CD4-positive, alpha-beta T cell treated with Interleukin-12 subunit alpha and Interleukin-12 subunit beta, for 1 hour (primary cell): ENCODE results near the gene NANOS2.
A peak's percentile ranks its signal among the peaks of the same experiment; 100 is the strongest.

Experiments
- DNase-seq: peaks from one replicate; pipeline ENCODE4 v3.0.0-alpha.2; 2020

The NANOS2 gene

DNA sequence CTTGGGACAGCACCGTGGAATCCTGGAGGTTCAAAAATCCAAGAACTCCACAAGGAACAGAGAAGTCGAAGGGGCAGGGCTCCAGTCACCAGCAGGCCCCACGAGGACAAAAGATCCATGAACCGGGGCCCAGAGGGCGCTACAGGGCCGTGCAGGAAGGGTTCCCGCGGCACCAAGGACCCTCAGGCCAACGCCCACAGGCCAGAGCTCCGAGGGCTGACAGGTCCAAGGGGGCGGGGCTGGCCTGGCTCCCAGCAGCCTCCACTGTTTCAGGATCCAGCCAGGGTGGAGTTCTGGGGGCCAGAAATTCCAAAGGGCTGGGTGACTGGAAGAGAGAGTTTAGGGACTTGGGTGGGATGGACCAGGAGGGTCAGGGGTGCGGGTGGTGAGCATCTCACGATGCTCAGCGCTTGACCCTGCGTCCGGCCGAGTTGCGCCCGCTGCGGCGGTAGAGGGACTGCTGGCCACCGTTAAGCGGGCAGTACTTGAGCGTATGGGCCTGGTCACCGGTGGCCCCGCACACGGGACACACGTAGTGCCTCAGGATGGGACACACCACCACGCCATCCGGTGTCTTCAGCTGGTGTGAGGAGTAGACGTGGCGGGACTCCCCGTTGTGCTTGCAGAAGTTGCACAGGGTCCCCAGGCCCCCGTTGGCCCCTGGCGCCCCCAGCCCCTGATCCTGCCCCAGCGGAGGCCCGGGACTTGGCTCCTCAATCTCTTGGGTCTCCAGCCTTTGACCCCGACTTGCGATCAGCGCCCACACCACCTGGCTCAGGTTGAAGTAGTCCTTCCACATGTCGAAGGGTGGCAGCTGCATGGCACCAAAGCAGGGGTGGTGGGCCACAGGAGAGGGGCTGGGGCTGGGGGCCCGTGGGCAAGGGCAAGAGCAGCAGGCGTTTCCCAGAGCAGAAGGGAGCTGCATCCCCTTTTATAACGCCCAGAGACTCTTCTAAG is at the start of gene NANOS2:
Gene NANOS2 (minus strand): TSS at position 905 of the 957 bp plus-strand sequence. CDS start 85 bp downstream, at position 820.
- DNase-seq: no peak

DNA sequence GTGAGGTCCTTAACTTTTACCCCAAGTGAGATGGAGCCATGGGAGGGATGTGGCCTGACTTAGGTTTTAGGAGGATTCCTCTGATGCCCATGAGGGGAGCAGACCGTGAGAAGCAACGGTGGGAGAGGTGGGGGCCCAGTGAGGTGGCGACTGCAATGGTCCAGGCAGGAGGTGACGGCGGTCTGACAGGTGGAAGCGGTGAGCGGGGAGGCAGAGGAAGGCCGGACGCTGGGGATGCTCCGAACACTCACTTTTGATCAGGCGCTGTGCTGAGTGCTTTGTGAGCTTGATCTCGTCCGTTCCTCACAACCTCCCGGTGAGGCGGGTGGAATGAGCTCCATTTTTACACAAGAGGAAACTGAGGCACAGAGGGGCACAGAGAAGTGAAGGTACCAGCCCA is 47.4 kb upstream of the NANOS2 start:
- no peak for DNase-seq

DNA sequence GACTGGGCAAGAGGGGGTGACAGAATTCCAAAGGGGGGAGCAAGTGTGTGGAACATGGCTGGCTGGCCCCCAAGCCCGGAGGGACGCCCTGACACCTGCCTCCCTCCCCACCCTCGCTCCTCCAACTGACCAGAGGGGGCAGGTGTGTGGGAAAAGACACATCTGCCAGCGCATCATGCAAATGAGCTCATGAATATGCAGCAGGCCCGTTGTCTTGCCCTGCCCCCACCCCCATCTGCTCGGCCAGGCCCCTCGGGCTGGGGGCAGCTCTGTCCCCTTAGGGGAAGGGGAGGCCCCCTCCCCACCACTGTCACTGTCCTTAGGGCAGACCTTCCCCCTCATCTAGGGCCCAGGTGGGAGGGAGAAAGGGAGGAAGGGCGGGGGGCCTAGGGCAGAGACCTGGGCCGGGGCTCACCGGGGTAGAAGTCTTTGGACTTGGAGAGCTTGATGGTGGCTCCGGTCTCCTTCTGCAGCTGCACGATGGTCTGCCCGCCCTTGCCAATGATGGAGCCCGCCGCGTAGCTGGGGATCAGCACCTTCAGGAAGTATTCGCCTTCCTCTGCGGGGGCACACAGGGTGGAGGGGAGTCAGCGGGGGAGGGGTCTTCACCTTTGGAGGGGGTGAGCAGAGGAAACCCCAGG is 46.1 kb upstream of the NANOS2 start:
- DNase-seq: no peak

DNA sequence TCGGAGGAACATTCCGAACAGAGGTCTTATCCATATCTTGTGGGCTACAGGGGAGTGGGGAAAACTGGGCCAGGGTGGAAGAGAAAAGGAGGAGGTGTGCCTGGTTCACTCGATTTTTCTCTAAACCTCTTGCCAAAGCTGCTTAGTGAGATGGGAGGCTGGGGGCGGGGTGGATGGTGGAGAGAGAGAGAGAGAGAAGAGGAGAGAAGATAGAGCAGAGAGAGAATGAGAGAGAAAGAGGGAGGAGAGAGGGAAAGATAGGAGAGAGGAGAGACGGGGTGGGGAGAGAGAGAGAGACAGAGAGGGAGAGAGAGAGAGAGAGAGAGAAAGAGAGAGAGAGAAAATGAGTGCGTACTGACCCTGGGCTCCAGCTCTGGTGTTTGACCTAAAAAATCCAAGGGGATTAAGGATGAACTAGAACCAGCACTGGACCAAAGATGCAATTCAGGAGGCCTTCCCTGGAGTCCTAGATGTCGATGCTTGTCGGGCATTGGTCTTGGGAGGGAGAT is 45.0 kb upstream of the NANOS2 start:
- no peak for DNase-seq

DNA sequence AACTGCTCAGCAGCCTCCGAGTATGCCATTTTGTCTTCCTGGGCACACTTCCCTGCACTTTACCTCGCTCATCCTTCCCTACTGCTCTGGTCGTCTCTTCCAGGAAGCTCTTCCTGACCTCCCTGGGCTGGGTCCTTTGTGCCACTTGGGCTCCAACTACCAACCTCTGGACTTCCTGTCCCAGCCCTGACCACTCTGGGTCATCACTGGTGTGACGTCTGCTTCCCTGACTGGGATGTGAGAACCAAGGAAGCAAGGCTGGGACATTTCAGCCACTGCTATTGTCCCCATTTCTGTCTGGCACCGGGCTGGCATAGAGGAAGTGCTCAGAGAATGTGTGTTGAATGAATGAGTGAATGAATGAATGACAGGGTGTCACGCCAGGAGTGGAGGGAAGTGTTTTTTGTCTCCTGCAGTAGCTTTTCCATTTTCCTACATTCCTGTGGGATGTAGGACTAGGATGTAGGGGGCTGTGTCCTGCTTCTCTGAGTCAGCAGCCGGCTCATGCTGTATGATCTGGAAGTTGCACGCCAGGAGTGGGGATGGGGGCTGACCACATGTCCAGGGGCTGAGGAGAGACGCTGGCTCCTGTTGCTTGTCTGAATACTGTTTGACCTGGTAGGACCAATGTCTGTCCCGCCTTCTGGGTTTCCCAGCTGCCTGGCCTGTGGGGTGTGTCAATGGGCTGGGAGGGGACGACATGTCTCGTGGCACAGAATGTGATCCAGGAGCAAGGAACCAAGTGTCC is 44.4 kb upstream of the NANOS2 start:
- DNase-seq: no peak

DNA sequence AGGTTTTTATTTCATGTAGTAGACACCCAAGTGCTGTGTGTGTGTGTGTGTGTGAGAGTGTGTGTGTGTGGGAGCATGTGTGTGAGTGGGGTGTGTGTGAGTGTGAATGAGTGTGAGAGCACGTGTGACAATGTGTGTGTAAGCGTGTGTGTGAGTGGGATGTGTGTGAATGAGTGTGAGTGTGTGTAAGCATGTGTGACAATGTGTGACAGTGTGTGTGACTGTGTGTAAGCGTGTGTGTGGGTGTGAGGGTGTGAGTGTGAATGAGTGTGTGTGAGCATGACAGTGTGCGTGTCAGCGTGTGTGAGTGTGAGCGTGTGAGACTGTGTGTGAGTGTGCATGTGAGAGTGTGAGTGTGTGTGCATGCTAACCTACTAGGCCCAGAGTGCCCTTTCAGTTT is 43.7 kb upstream of the NANOS2 start:
- no peak for DNase-seq

DNA sequence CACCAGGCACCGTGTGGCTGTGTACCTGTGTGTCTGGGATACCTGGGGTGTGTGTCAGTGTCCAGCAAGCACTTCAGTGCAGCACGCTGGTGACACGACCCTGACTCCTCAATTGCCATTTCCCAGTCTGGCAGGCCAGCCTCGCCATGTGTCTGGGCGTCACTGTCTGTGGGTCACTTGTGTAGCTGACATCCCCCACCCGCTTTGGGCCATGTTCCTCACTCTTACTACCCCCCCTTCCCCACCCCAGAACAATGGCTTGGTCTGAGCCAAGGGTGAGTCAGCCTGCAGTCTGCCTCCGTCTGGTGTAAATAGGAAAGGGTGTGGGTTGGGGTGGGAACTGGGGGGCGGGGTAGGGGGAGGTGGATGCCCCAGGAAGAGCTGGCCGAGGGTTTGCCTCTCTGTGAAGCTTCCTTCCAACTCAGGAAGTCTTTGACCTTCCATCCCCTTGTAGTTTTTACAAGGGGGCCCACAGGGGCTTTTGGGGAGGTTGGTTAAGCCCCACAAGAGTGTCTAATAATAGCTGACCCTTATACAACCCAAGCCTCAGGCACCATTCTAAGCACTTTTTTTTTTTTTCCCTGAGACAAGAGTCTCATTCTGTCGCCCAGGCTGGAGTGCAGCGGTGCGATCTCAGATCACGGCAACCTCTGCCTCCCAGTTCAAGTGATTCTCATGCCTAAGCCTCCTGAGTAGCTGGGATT is 41.5 kb upstream of the NANOS2 start:
- DNase-seq: no peak

DNA sequence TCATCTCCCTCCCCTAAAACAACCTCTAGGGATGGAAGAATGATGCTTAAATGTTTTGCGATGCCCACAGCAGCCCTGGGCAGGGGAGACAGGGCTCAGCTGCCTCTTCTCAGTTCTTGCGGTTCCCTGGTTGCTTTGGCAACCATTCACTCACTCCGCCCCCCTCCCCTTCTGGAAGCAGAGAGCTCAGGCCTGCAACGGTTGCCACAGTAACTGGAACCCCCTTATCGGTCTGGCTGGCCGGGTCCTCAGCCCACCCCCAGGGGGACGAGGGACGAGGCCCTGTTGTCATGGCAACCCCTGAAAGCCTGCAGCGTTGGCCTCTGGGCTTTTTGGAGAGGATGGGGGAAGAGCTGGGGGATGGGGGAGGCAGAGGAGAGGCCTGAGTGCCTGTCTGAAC is 39.6 kb upstream of the NANOS2 start:
- no peak for DNase-seq

DNA sequence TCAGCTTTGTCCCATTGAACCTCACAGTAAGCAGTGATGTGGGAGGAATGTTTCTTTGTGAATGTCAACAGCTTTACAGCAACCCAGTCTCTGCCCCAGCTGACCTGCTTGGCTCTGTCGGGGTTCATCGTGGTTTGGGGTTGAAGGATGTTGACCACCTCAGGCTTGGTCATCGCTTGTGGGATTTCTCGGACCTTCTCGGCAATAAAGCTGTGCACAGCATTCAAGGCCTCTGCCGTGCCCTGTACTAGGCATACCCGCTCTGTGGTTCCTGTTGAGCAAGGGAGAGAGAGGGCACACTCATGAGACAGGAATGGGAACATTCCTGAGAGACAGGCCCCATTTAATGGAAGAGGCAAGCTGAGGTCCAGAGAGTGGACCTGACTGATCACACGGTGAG is 39.1 kb upstream of the NANOS2 start:
- no peak for DNase-seq

DNA sequence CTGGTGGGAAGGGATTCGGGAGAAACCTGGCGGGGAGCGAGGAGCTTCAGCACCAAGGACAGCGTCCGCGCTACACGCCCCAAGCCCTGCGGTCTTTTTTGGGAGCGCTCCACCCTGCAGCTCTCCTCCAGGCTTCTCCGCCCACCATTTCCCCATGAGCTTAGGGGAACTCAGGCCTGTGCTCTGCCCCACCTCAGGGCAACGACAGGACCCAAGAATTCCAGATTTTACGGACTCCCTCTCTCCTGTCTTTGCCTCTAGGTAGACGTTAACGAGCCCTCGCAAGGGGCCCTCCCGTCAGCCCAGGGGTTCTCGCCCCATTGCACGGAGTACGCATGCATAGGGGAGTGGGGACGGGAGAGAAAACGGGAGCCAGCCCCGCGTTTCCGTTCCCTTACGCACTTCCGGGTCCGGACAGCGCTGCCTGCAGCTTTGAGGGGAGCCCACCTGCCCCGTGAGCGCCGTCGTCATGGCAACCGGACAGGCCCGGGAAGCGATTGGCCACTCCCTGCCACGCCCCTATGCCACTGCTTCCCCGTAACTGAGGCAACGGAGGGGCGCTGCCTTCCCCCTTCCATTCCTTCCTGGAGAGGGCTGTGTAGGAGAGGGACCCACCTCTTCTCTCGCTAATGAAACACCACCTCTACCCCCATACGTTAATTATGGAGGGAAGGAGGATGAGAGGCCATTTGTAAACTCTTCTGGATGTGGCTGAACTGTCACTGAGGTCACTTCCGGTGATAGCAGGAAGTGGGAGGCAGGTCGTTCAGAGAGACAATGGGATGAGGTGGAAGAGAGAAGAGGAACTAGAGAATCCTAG is 38.3 kb upstream of the NANOS2 start:
- DNase-seq: peak; percentile 17

DNA sequence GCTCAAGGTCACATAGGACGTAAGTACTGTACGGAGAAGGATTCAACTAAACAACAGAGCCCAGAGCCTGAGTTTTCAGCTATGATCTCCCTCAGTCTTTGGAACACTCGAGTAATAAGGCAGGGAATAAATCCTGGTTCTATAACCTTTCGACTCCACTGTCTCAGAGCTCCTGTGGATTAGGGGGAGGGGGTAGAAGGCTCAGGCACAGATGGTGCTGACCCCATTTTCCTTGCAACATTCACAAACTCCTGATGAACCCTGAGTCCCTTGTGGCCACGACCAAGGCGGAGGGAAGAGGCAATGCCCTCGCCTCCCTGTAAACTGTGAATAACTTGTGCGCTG is 37.7 kb upstream of the NANOS2 start:
- no peak for DNase-seq

DNA sequence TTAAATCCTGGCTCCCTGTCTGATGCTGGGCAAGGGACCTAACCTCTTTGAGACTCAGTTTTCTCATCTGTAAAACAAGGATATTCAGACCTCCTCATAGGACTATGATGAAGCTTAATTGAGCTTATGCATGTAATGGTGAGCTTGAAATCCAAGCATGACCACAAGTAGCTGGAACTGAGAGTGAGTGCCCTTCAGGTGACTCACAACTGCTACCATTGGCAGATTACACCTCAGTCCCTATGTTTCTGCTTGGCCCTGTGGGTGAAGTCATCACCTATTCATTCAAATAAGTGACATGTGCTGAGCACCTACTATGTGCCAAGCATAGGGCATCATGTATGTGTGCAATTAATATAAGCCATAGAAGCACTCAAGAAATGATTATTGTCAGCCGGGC is 33.3 kb upstream of the NANOS2 start:
- no peak for DNase-seq

DNA sequence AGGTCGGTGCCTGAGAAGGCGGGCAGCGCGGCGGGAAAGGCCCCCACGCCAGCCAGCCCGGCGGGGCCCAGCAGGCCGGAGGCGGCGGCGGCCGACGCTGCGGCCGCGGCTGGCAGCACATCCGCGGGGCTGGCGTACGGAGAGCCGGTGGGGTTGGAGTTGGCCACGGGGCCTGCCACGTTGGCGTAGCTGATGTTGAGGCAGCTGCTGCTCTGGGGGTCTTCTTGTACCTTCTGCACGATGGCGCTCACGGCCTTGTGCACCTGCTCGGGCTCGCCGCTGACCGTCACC is 25.9 kb upstream of the NANOS2 start:
- DNase-seq: no peak

DNA sequence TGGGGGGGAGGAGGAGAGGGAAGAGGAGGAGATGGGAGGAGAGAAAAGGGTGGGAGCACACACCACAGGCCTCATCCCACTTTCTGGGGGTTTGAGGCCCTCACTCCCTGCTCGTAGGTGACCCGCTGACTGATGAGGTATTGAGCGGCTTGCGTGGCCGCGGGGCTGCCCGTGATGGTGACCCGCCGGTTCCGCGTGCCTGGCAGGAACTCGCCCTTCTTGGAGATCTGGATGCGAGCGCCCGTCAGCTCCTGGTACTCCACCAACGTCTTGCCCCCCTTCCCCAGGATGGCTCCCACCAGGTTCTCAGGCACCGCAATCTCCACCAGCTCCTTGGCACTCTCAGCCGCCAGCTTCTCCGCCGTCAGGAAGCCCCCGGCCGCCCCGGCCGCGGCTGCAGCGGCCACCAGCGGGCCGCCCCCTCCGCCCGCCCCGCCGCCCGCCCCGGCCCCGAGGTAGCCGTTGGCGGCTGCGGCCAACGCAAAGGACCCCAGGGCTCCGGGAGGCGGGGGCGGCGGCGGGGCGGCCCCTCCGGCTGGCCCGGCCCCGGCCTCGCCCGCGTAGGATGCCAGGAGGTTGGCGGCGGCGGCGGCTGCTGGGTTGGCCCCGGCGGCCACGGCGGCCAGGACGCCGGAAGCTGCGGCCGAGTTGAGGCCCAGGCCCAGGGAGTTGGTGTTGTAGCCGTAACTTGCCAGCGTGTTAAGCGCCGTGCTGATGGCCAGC is 25.4 kb upstream of the NANOS2 start:
- DNase-seq: no peak

DNA sequence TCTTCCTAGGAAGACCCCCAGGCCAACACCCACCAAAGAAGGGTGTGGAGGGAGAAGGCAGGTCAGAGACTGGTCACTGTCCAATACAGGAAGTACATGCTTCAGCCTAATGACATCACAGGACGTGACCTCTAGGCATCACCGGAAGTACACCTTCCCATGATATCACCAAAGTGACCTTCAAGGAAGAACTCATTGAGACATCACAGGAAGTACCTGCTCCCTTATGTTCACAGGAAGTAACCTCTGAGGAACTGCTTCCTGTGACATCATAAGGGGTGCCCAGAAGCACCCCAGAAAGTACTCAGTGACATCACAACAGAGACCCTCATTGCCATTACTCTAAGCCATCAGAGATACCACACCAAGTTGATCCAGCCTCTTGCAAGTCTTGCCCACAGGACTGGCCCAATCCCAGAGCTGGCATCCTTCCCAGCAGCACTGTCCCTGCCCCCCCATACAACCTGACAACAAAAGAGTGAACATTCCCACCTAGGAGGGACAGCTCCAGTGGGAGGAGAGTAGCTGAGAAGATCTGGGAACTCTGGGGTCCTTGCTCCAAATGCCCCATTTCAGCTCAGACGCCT is 24.2 kb upstream of the NANOS2 start:
- no peak for DNase-seq

DNA sequence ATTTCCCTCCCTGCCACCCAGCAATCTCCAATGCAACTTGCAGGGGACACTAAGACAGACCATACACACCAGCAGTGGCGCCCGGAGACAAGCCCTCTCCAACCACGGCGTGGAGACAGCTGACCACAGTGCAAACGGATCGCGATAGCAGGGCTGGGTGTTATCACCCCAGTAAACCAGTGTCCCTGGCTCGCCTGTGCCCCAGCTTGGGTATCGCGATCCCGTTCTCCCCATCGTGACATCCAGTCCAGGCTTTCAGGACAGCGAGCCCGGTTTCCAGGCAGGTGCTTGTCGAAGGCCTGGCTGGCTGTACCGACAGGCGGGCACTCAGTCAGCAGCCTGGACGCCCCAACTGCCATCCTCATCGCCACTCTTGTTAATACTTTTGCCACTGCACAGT is 20.7 kb upstream of the NANOS2 start:
- no peak for DNase-seq

DNA sequence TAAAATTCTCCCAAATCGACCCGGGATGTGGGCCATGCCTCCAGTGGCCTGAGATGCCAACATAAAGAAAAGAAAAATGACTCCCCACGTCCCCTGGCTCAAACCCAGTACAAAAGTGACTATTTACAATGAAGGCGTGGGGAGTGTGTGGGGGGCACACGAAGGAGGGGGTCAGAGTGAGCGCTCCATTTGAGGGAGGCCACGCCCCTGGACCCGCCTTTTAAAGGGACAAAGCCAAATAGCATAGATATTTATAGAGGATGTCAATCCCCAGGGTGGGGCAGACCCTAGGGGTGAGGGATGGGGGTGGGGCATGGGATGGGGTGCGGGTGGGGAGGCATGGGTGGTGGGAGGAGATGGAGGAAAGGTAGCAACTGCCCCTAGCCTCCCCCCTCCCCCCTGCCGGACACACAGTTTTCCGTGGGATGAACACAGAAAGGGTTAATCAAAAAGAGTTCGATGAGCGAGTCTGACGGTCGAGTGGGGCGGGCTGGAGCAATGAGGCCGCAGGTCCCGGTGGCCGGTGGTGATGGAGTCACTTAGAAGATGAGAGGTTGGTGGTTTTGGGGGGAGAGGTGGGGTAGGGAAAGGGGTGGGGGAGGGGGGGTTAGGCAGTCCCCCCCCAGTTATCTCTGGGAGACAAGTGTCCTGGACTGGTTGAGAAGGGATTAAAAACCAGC is 20.1 kb upstream of the NANOS2 start:
- no peak for DNase-seq

DNA sequence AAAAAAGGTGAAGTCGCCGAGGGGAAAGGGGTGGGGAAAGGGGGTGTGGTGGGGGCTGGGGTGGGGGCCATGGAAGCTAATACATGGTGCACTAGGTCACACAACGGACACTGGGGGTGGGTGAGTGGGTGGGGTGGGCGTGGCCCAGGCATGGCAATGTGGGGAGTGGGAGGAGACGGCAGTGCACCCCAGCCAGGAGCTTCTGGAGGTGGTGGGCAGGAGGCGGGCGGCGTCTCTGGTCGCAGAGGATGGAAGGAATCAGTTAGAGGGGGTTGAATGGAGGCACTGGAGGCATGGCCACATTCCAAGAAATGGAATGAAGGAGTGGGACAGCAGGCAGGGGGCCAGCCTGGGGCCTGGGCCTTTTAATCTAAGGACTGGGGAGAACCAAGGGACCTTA is 19.2 kb upstream of the NANOS2 start:
- DNase-seq: no peak

DNA sequence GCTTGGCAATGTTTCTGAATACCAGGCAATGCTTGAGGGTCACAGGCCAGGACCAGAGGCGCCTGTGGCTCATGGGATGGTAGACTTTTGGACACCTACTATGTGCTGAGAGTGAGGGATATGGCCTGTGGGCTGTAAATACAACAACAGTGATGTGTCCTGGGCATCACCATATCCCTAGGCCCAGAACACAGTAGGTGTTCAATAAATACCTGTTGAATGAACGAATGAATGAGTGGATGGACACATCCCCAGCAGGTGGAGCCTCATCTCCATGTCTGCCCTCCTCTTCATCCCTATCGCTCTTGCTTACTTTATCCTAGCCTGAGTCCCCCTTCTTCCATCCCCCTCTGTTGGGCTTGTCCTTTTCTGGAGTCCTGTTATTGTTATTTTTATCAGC is 16.5 kb upstream of the NANOS2 start:
- DNase-seq: no peak

DNA sequence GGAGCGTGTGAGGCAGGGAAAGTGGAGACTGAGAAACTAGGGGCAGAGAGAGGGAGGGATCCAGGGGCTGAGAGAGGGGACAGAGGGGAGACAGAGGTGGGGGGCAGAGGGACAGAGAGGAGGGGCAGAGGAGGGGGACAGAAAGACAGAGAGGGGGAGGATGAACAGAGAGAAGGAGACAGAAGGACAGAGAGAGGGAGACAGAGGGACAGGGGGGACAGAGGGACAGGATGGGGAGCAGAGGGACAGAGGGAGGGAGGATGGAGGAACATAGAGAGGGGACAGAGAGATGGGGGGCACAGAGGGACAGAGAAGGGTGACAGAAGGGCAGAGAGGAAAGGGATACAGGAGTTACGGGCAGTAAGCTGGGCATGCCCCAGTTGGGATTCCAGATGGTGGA is 14.7 kb upstream of the NANOS2 start:
- no peak for DNase-seq
